Activated CD4-positive, alpha-beta T cell treated with anti-CD3 and anti-CD28 coated beads for 4 hours (primary cell): ENCODE data around the gene C3orf22.
"Not testable (repeated sequence)": the region's sequence is repeated elsewhere in the genome, so short reads cannot be mapped to it uniquely, and the experiment has no call there.

Experiments used
- DNase-seq, 2 donors: peaks; one replicate each; pipeline ENCODE4 v3.0.0-alpha.2; 2020

C3orf22 gene

GRCh38 chr3:126558336-126559071, at the start of gene C3orf22:
Gene C3orf22, minus strand, starts transcription at chr3:126558932. Its CDS starts 5,542 bp downstream, at chr3:126553390.
- no peak for DNase-seq

- no peak for DNase-seq
Observed at GRCh38 chr3:126607214-126607908, 48.6 kb upstream of the C3orf22 start.

GRCh38 chr3:126606001-126606400, 47.3 kb upstream of the C3orf22 start:
- no peak for DNase-seq

- DNase-seq = no peak
Observed at GRCh38 chr3:126604691-126605090, 46.0 kb upstream of the C3orf22 start.

- DNase-seq = no peak
Observed at GRCh38 chr3:126599101-126599500, 40.4 kb upstream of the C3orf22 start.

- DNase-seq = not testable (repeated sequence)
Observed at GRCh38 chr3:126595479-126595878, 36.7 kb upstream of the C3orf22 start.

GRCh38 chr3:126591515-126591914, 32.8 kb upstream of the C3orf22 start:
- not testable (repeated sequence) for DNase-seq

- DNase-seq = no peak
Observed at GRCh38 chr3:126582311-126582710, 23.6 kb upstream of the C3orf22 start.

- DNase-seq = no peak
Observed at GRCh38 chr3:126581569-126581968, 22.8 kb upstream of the C3orf22 start.

GRCh38 chr3:126580746-126581145, 22.0 kb upstream of the C3orf22 start:
- DNase-seq = no peak

GRCh38 chr3:126578702-126579101, 20.0 kb upstream of the C3orf22 start:
- DNase-seq = no peak

- DNase-seq = no peak
Observed at GRCh38 chr3:126577261-126577660, 18.5 kb upstream of the C3orf22 start.

GRCh38 chr3:126573492-126574117, 14.9 kb upstream of the C3orf22 start:
- no peak for DNase-seq

- DNase-seq = no peak
Observed at GRCh38 chr3:126571078-126571477, 12.3 kb upstream of the C3orf22 start.

- no peak for DNase-seq
Observed at GRCh38 chr3:126570103-126570541, 11.4 kb upstream of the C3orf22 start.

GRCh38 chr3:126569390-126569975, 10.8 kb upstream of the C3orf22 start:
- DNase-seq = no peak

- DNase-seq = no peak
Observed at GRCh38 chr3:126568776-126569342, 10.1 kb upstream of the C3orf22 start.

- DNase-seq = no peak
Observed at GRCh38 chr3:126567696-126568438, 9.1 kb upstream of the C3orf22 start.

GRCh38 chr3:126562737-126563276, 4.1 kb upstream of the C3orf22 start:
- no peak for DNase-seq

- no peak for DNase-seq
Observed at GRCh38 chr3:126557761-126558160, 971 bp downstream of the C3orf22 start.

- DNase-seq = no peak
Observed at GRCh38 chr3:126557415-126557745, 1.4 kb downstream of the C3orf22 start.
